Fibroblast of skin of right biceps (primary cell): ENCODE results near the gene HOXA10.

ENCODE experiments used
- DNase-seq: peaks from one replicate; pipeline ENCODE4 v3.0.0-alpha.2; 2013

Gene HOXA10

GRCh38 chr7:27143023-27143949 lies 30.8 kb downstream of the HOXA10 start, which contains the start of gene HOXA5:
Gene HOXA5 (minus strand): TSS chr7:27143681. CDS start chr7:27143607, 74 bp downstream.
- DNase-seq, result peak; percentile 85

DNA sequence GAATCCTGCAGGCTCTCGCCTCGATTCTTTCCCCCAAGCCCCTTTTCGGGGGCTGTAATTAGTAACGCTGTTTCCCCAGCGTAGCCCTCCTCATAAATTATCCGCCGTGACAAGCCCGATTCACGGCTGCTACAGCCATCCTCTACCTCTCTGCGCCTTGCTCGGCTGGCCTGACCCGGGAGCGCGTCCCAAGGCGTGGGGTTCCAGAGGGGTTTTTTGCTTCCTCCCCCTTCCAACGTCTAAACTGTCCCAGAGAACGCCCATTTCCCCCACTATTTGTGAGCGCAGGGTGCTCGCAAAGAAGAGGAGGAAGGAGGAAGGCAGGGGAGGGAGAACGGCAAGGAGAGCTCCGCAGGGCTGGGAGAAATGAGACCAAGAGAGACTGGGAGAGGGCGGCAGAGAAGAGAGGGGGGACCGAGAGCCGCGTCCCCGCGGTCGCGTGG lies 31.5 kb downstream of the HOXA10 start:
- no peak for DNase-seq

DNA sequence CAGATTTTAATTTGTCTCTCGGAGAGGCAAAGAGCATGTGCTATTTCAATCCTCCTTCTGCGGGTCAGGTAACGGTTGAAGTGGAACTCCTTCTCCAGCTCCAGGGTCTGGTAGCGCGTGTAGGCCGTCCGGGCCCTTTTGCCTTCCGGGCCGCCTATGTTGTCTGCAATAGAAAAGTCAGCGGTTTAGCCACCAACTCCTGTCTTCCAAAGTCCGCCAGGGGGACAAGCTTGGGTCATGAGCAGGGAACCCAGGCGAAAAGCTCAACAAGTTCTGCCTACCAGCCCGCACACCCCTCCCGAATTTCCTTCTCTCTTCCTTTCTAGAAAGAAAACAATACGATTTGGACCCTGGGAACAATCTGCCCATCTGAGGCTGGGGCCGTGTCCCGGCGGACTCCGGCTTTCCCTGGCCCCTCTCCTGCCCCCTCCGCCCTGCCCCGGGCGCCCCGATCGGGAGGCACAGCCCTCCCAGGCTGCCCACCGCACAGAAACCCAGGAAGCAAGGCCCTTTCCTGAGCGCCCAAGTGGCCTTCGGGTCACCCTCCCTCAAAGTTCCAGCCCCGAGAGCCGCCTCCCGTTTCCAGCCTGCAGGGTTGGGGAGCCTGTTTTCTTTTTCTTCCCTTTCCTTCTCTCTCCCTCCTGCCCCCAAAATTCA lies 32.1 kb downstream of the HOXA10 start:
- DNase-seq, result no peak

DNA sequence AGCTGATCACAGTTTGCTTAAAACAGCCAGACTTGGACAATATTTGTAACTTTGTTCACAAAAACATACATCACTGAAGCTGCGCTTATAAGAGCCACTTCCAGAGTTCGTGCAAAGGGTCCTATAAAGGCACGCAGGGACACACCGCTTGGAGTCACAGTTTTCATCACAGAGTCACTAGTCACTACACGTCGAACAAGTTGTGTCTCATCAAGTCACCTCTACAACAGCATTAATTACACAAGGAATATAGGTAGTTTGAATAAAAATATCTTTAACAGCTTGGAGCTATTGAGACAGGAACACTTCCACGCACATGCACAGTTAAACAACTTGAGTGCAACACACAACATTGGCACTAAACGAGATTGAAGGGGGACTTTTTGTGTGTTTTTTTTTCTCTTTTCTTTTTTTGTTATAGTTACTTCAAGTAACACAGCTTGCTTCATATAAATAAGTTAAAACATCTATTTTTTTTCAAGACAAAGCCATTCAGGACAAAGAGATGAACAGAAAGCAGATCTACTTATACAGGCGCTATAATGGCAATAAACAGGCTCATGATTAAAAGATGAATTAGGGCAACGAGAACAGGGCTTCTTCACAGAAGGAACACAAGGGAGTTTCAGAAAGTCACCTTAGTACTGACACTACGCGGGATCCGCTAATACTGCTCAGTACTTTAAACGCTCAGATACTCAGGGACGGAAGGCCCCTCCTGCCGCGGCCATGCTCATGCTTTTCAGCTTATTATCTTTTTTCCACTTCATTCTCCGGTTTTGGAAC lies 32.8 kb downstream of the HOXA10 start:
- DNase-seq, result no peak

GRCh38 chr7:27140126-27140857 lies 33.8 kb downstream of the HOXA10 start:
- no peak for DNase-seq

DNA sequence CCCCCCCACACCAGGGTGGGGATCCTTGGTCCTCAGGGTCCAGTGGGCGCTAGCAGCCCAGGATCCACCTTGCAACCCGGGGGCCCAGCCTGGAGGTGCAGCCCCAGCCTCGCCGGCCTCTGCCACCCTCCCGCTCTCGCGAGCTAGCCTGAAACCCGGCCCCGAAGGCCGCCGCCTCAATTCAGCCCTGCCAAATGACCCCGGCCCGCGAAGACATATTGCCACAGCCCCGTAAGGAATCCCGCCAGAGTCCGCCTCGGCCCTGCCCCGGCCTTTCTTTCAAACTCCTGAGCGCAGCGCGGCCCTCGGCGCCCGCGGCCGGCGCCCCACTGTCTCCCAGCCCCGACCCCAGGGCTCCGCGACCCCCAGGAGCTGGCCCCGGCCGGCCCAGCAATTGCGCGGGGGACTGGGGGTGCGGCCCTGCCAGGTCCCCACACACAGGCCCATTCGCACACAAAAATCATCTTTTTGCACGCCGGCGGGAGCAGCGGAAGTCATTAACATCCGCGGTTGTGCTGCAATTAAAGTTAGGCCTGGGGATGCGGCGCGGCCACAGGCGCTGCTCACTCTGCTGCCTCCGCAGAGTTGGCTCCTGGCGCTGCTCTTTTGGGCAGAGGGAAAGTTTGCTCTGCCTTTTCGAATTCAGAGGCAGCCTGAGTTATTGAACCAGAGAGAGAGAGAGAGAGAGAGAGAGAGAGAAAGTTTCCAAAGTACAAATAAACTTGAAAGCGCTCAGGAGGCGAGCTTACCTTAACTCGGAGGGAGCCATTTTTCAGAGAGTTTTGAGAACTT lies 34.6 kb downstream of the HOXA10 start:
- DNase-seq, result no peak

GRCh38 chr7:27138985-27139333 lies 35.2 kb downstream of the HOXA10 start:
- DNase-seq, result no peak

DNA sequence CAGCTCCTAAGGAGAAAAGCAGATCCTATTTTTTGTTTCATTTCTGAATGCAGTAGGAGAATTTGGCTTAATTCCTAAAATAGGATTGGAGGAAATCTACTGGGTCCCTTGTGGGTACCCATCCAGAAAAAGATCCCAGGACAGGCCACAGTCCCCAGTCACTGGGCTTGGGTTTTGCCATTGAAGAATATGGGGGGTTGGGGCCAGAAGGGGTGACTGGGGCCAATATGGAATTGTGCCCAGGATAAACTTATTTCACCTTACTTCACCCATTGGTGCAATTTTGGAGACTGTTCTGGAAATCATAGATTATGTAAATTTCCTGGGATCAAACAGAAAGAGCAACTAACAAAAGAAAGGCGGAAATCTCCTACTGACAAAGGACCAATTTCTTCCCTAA lies 35.6 kb downstream of the HOXA10 start:
- DNase-seq, result no peak

- no peak for DNase-seq
Measured at GRCh38 chr7:27137640-27138315, 36.3 kb downstream of the HOXA10 start.

DNA sequence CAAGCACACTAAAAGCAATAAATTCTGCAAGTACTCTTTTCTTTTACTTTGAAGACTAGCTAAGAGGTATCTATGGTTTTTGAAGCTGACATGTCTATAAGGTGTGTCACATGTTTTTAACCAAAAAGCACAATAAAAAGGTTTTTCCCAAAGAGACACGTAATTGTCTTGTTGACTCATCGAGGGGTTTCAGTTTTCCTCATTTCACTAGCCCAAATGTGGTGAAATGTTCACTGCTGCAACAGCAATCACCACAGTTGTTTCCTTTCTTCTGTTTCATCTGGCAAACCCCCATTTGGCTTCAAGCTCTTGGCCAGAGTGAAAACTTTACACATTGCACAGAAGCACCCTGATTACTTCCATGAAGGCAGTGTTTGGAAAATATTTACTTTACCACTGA lies 39.7 kb downstream of the HOXA10 start:
- DNase-seq, result peak; percentile 84

- DNase-seq, result no peak
Measured at GRCh38 chr7:27133409-27134231, 40.5 kb downstream of the HOXA10 start.

DNA sequence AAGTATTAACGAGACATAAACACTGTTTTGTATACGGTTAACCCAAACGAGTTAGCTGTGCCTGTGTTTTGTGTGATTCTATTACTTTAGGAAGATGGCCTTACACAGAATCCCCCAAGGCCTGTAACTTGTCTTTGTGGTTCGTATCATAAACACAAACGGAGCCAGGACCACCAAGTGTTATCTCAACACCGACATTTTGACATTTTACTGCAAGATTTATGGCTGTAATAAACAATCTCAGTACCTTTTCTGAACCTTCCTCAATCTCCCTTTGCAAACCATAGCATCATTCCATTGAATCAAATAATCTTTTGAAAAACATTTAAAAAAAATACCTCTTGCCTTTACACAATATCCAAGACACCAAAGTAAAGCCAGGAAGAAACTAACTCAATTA lies 41.1 kb downstream of the HOXA10 start:
- no peak for DNase-seq

DNA sequence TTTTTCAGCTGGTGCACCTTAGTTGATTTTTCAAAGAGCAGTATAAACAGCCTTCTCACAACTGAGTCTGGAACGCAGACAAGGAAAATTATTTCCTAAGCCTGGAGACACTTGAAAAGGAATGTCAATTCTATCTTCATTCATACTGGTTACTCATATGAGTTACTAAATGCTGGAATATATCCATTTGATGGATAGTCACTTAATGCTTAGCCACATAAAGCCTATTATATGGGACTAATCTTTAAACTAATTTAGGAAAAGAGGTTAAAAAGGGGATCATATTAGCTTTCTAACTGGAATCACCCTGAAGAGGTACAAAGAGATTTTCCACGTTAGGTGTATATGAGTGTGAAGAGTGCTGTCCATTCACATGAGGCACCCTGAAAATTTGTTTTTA lies 41.9 kb downstream of the HOXA10 start:
- no peak for DNase-seq

- DNase-seq, result no peak
Measured at GRCh38 chr7:27131390-27131819, 42.7 kb downstream of the HOXA10 start.

- DNase-seq, result peak; percentile 91
Measured at GRCh38 chr7:27130540-27131389, 43.4 kb downstream of the HOXA10 start, which contains the start of gene HOXA4. Gene HOXA4 (minus strand): TSS chr7:27130757. CDS start chr7:27130733, 24 bp downstream.

- peak; percentile 36 for DNase-seq
Measured at GRCh38 chr7:27129729-27130539, 44.2 kb downstream of the HOXA10 start.

DNA sequence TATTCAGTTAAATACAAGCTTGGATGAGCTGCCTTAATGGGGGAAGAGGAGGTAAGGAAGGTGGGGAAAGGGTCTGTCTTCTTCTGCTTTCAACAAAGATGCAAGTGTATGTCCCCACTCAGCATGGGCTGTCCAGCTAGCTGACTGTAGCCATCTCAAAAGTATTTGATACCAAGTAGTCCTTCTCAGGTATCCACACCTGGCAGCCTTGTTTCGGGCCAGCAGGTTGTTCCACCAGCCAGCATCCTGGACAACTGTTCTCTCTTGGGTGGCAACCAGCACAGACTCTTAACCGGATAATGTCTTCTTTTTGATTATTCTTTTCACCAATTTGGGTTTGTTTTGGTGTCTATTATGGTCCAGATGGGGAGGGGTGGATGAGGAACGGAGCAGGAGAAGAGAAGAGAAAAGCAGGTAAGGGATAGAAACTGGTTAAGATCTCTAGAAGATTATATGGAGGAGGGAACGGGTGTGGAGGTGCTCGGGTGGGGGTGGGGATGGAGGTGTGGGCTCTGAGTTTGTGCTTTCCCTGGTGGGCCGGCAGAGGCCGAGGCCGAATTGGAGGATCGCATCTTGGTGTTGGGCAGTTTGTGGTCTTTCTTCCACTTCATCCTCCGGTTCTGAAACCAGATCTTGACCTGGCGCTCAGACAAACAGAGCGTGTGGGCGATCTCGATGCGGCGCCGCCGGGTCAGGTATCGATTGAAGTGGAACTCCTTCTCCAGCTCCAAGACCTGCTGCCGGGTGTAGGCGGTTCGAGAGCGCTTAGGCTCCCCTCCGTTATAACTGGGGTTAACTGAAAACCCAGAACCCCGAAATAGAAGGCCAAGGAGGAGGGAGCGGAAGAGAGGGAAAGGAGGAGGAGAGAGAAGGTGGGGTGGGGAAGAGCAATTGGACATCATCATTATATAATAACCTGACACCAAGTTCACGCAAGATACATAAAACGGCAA lies 45.1 kb downstream of the HOXA10 start:
- DNase-seq, result no peak
